Activated naive CD4-positive, alpha-beta T cell treated with anti-CD3 and anti-CD28 coated beads, Interleukin-2, amount 10 ng/mL, durations not matched to agents 7 days and 5 days (primary cell): ENCODE results near the gene IL25.
"Not testable (repeated sequence)": the region's sequence is repeated elsewhere in the genome, so short reads cannot be mapped to it uniquely, and the experiment has no call there.

Experiments used
- CTCF ChIA-PET: fragments of 350-600 bp; sonication (Branson Sonifier 250); formaldehyde crosslinking; loops from one replicate; lab custom pipeline; 2021; ENCODE audit warnings: antibody characterized with exemption; lab: Charles Lee
- DNase-seq: peaks from one replicate; pipeline ENCODE4 v3.0.0-alpha.2; 2020
- H3K27ac Mint-ChIP-seq: one replicate; pipeline ENCODE4 v1.8.0; 2021; ENCODE audit warnings: mild to moderate bottlenecking, moderate library complexity, mixed read lengths
- H3K27me3 Mint-ChIP-seq: one replicate; pipeline ENCODE4 v1.8.0; 2021; ENCODE audit warnings: mild to moderate bottlenecking, mixed read lengths
- H3K36me3 Mint-ChIP-seq: one replicate; pipeline ENCODE4 v1.8.0; 2021; ENCODE audit warnings: mixed read lengths
- H3K4me1 Mint-ChIP-seq: one replicate; pipeline ENCODE4 v1.8.0; 2021; ENCODE audit warnings: mixed read lengths
- H3K4me3 Mint-ChIP-seq: one replicate; pipeline ENCODE4 v1.8.0; 2021; ENCODE audit warnings: mild to moderate bottlenecking, moderate library complexity, mixed read lengths
- H3K9me3 Mint-ChIP-seq: one replicate; pipeline ENCODE4 v1.8.0; 2021; ENCODE audit warnings: mixed read lengths

Gene IL25

GRCh38 chr14:23384364-23385080 lies 11.9 kb downstream of the IL25 start:
- Mint-ChIP-seq H3K36me3 (no peaks in the 10 kb centered on the region), H3K9me3 (no peaks in the 10 kb centered on the region), H3K4me1 (no peaks in the 10 kb centered on the region), H3K27ac (no peak overlapping the region), H3K4me3 (no peak overlapping the region), H3K27me3 (peaks cover 42% of the 10 kb centered on the region)
- CTCF ChIA-PET: interaction anchor here (0.7 to 1.6 kb wide), 2 partner anchors 92 to 1671 kb away, joined by 3 read pairs; no protein-coding TSS in a partner anchor
- no peak for DNase-seq

GRCh38 chr14:23385244-23385641 lies 12.6 kb downstream of the IL25 start:
- H3K4me1 Mint-ChIP-seq: no peaks in the 10 kb centered on the region
- no peak for DNase-seq
- H3K9me3 Mint-ChIP-seq: no peaks in the 10 kb centered on the region
- no peak overlapping the region for H3K27ac Mint-ChIP-seq
- H3K4me3 Mint-ChIP-seq: no peak overlapping the region
- H3K36me3 Mint-ChIP-seq: no peaks in the 10 kb centered on the region
- H3K27me3 Mint-ChIP-seq: peaks cover 37% of the 10 kb centered on the region
- CTCF ChIA-PET: interaction anchor here (1.2 kb wide), 1 partner anchor 8 kb away, joined by 3 read pairs; the partner anchor contains the start of gene CMTM5

- Mint-ChIP-seq H3K36me3 (no peaks in the 10 kb centered on the region), H3K9me3 (no peaks in the 10 kb centered on the region), H3K27ac (no peak overlapping the region), H3K27me3 (peaks cover 35% of the 10 kb centered on the region), H3K4me1 (no peaks in the 10 kb centered on the region), H3K4me3 (no peak overlapping the region)
- no peak for DNase-seq
- CTCF ChIA-PET: interaction anchor here (1.2 kb wide), 1 partner anchor 9 kb away, joined by 3 read pairs; the partner anchor contains the start of gene CMTM5
These were observed 13.1 kb downstream of the IL25 start for GRCh38 chr14:23385642-23386265.

- H3K4me1 Mint-ChIP-seq, H3K27ac Mint-ChIP-seq, H3K36me3 Mint-ChIP-seq, H3K9me3 Mint-ChIP-seq, DNase-seq, H3K4me3 Mint-ChIP-seq: not testable (repeated sequence)
- CTCF ChIA-PET: interaction anchor here (1.2 kb wide), 1 partner anchor 9 kb away, joined by 3 read pairs; the partner anchor contains the start of gene CMTM5
- H3K27me3 Mint-ChIP-seq: peaks cover 33% of the 10 kb centered on the region
These were observed 13.7 kb downstream of the IL25 start for GRCh38 chr14:23386266-23386657.

- CTCF ChIA-PET: no interaction called here
- Mint-ChIP-seq H3K4me1 (no peaks in the 10 kb centered on the region), H3K9me3 (no peaks in the 10 kb centered on the region), H3K27ac (no peak overlapping the region), H3K4me3 (no peak overlapping the region), H3K36me3 (no peaks in the 10 kb centered on the region), H3K27me3 (peaks cover 27% of the 10 kb centered on the region)
- no peak for DNase-seq
These were observed 14.4 kb downstream of the IL25 start for GRCh38 chr14:23386999-23387398.

GRCh38 chr14:23387916-23388882 lies 15.6 kb downstream of the IL25 start:
- H3K4me3 Mint-ChIP-seq: no peak overlapping the region
- H3K36me3 Mint-ChIP-seq: no peaks in the 10 kb centered on the region
- CTCF ChIA-PET: interaction anchor here (0.6 to 3.3 kb wide), 3 partner anchors 8 to 203 kb away, joined by 3 to 11 read pairs (median 3); no protein-coding TSS in a partner anchor
- H3K9me3 Mint-ChIP-seq: no peaks in the 10 kb centered on the region
- H3K4me1 Mint-ChIP-seq: no peaks in the 10 kb centered on the region
- DNase-seq: no peak
- H3K27me3 Mint-ChIP-seq: peaks cover 20% of the 10 kb centered on the region
- no peak overlapping the region for H3K27ac Mint-ChIP-seq

- H3K4me3 Mint-ChIP-seq: no peak overlapping the region
- no peaks in the 10 kb centered on the region for H3K36me3 Mint-ChIP-seq
- peaks cover 26% of the 10 kb centered on the region for H3K27me3 Mint-ChIP-seq
- no peaks in the 10 kb centered on the region for H3K4me1 Mint-ChIP-seq
- DNase-seq: no peak
- no peaks in the 10 kb centered on the region for H3K9me3 Mint-ChIP-seq
- CTCF ChIA-PET: interaction anchor here (0.6 to 3.3 kb wide), 2 partner anchors 9 to 52 kb away, joined by 3 to 11 read pairs; no protein-coding TSS in a partner anchor
- no peak overlapping the region for H3K27ac Mint-ChIP-seq
These were observed 16.4 kb downstream of the IL25 start for GRCh38 chr14:23388996-23389395.

GRCh38 chr14:23389396-23389795 lies 16.8 kb downstream of the IL25 start:
- Mint-ChIP-seq H3K9me3 (no peaks in the 10 kb centered on the region), H3K4me1 (no peaks in the 10 kb centered on the region), H3K27ac (no peak overlapping the region), H3K27me3 (peaks cover 25% of the 10 kb centered on the region), H3K4me3 (no peak overlapping the region), H3K36me3 (no peaks in the 10 kb centered on the region)
- CTCF ChIA-PET: interaction anchor here (3.3 kb wide), 1 partner anchor 9 kb away, joined by 11 read pairs; no protein-coding TSS in a partner anchor
- no peak for DNase-seq

- H3K27ac Mint-ChIP-seq, H3K4me3 Mint-ChIP-seq, H3K9me3 Mint-ChIP-seq, DNase-seq, H3K36me3 Mint-ChIP-seq, H3K4me1 Mint-ChIP-seq: not testable (repeated sequence)
- CTCF ChIA-PET: interaction anchor here (3.3 kb wide), 1 partner anchor 10 kb away, joined by 11 read pairs; no protein-coding TSS in a partner anchor
- peaks cover 22% of the 10 kb centered on the region for H3K27me3 Mint-ChIP-seq
These were observed 17.3 kb downstream of the IL25 start for GRCh38 chr14:23389871-23390270.

GRCh38 chr14:23392613-23393012 lies 20.0 kb downstream of the IL25 start:
- CTCF ChIA-PET: interaction anchor here (0.7 to 1.0 kb wide), 3 partner anchors 12 to 128 kb away, joined by 3 to 4 read pairs (median 3); no protein-coding TSS in a partner anchor
- H3K27me3 Mint-ChIP-seq: peaks cover 31% of the 10 kb centered on the region
- no peaks in the 10 kb centered on the region for H3K36me3 Mint-ChIP-seq
- H3K27ac Mint-ChIP-seq: no peak overlapping the region
- no peak for DNase-seq
- H3K4me3 Mint-ChIP-seq: no peak overlapping the region
- H3K4me1 Mint-ChIP-seq: no peaks in the 10 kb centered on the region
- H3K9me3 Mint-ChIP-seq: no peaks in the 10 kb centered on the region

GRCh38 chr14:23396126-23396525 lies 23.5 kb downstream of the IL25 start:
- no peaks in the 10 kb centered on the region for H3K9me3 Mint-ChIP-seq
- H3K4me1 Mint-ChIP-seq: no peaks in the 10 kb centered on the region
- CTCF ChIA-PET: interaction anchor here (0.6 kb wide), 1 partner anchor 119 kb away, joined by 3 read pairs; no protein-coding TSS in a partner anchor
- no peak overlapping the region for H3K4me3 Mint-ChIP-seq
- DNase-seq: no peak
- peaks cover 33% of the 10 kb centered on the region for H3K27me3 Mint-ChIP-seq
- H3K27ac Mint-ChIP-seq: no peak overlapping the region
- no peaks in the 10 kb centered on the region for H3K36me3 Mint-ChIP-seq

- Mint-ChIP-seq H3K4me3 (no peak overlapping the region), H3K27ac (no peak overlapping the region), H3K4me1 (no peaks in the 10 kb centered on the region), H3K27me3 (peaks cover 35% of the 10 kb centered on the region), H3K9me3 (no peaks in the 10 kb centered on the region), H3K36me3 (no peaks in the 10 kb centered on the region)
- CTCF ChIA-PET: interaction anchor here (0.7 kb wide), 1 partner anchor 163 kb away, joined by 3 read pairs; no protein-coding TSS in a partner anchor
- no peak for DNase-seq
These were observed 24.3 kb downstream of the IL25 start for GRCh38 chr14:23396781-23397407.

GRCh38 chr14:23398348-23398747 lies 25.7 kb downstream of the IL25 start:
- Mint-ChIP-seq H3K36me3 (no peaks in the 10 kb centered on the region), H3K27ac (no peak overlapping the region), H3K4me3 (no peak overlapping the region), H3K27me3 (peaks cover 35% of the 10 kb centered on the region), H3K9me3 (no peaks in the 10 kb centered on the region), H3K4me1 (no peaks in the 10 kb centered on the region)
- CTCF ChIA-PET: no interaction called here
- no peak for DNase-seq
